ENCODE measurements around the gene FAR1. TPM values are rescaled to one million over a fixed set of nuclear protein-coding genes. Genes with fewer than 3 reads are reported as not detected.

The FAR1 gene
- total RNA-seq, 2 experiments from 2014 or later: 47.1 to 48.3 TPM

DNA sequence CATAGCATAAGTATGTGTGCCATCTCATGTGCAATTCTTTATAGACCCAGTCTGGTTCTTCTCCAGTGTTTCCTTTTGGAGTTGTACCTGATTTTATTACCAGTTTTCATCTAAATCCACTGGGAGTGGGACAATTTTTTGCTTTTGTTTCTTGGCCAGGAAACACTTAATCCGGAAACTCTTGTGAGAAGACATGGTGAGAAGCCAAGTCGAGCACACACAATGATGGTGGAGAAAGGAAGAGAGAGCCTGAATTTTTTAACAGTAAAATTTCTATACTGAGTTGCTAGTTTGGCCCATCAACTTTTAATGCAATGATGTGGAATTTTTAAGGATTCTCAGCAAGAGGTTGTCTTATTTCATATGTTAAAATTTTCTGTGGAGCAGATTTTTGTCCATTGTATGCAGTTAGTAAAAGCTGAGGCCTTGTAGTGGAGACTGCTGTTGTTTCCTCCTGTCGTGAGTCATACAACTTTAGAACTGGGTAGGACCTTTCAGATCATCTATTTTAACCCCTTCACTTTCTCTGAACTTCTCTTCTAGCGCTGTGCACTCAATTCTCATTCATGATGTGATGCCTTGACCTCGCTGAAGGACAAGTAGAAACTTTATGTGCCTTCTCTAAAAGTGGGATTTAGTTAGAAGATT is 17.1 kb downstream of the FAR1 start:
- Mint-ChIP-seq H3K9me3 (peaks cover 7% of the 10 kb centered on the region), H3K27ac (no peak overlapping the region), H3K36me3 (peaks cover 35% of the 10 kb centered on the region), H3K4me1 (peaks cover 30% of the 10 kb centered on the region), H3K27me3 (no peaks in the 10 kb centered on the region), H3K4me3 (no peak overlapping the region)
- DNase-seq: no peak

DNA sequence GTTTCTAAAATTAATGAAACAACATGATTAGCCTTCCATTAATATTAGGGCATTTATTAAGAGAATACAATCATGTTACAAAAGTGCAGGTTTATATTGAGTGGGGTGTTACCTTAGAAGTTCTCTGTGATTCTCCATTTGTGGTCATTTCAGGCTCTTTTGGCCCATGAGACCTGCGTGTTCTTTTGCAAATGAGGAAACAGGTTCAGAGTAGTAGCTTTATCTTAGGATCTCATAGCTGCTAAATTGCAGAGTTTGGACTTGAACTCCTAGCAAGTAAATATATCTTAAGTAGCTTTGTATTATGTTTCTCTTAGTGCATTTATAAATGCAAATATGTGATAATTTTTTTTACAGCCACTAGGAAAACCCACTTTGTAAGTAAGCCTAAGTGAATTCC is 18.3 kb downstream of the FAR1 start:
- Mint-ChIP-seq H3K9me3 (peaks cover 8% of the 10 kb centered on the region), H3K27me3 (no peaks in the 10 kb centered on the region)

DNA sequence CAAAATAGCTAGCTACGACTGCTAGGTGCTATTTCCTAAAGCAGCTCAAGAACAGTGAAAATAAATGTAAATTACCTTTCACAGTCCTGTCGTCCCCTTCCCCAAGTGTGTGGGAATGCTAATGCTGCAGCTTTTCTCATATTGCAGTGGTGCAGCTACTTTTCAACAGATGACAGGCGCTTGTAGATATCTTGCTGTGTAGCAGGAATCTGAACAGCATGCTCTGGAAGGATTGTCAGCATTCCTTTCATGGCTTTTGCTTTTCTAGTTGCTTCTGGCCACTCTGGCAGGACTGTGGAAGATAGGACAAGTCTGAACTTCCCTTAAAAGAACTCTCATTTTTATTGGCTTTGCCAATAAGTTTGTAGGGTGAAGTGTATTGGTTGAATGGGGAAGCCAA is 18.8 kb downstream of the FAR1 start:
- H3K36me3 Mint-ChIP-seq: peaks cover 42% of the 10 kb centered on the region
- H3K27ac Mint-ChIP-seq: no peak overlapping the region
- DNase-seq: no peak
- peaks cover 8% of the 10 kb centered on the region for H3K9me3 Mint-ChIP-seq
- no peak overlapping the region for H3K4me3 Mint-ChIP-seq
- peaks cover 26% of the 10 kb centered on the region for H3K4me1 Mint-ChIP-seq
- no peaks in the 10 kb centered on the region for H3K27me3 Mint-ChIP-seq

More for the DNA sequence above, 18.3 kb downstream of the FAR1 start:
- no peak overlapping the region for H3K27ac Mint-ChIP-seq
- H3K36me3 Mint-ChIP-seq: peaks cover 42% of the 10 kb centered on the region
- no peak for DNase-seq
- H3K4me1 Mint-ChIP-seq: peaks cover 28% of the 10 kb centered on the region
- H3K4me3 Mint-ChIP-seq: no peak overlapping the region

DNA sequence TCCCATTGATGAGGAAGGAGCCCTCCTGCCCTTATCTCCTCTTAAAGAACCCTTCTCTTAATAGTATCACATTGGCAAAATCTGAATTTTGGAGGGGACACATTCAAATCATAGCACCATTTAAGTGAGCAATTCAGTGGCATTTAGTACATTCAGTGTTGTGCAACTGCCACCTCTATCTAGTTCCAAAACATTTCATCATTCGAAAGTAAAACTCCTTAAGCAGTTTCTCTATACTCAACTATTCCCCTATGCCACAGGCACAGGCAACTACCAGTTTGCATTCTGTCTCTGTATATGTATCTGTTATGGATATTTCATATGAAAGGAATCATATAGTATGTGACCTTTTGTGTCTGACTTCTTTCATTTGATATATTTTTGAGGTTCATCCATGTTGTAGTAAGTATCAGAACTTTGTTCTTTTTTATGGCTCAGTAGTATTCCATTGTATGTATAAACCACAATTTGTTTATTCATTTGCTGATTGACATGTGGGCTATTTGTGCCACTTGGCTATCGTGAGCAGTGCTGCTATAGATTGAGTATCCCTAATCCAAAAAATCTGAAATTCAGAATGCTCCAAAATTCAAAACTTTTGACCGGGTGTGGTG is 22.9 kb downstream of the FAR1 start:
- Mint-ChIP-seq H3K27me3 (no peaks in the 10 kb centered on the region), H3K9me3 (peaks cover 8% of the 10 kb centered on the region), H3K27ac (no peak overlapping the region), H3K36me3 (peaks cover 40% of the 10 kb centered on the region), H3K4me1 (peaks cover 12% of the 10 kb centered on the region), H3K4me3 (no peak overlapping the region)
- DNase-seq: no peak

DNA sequence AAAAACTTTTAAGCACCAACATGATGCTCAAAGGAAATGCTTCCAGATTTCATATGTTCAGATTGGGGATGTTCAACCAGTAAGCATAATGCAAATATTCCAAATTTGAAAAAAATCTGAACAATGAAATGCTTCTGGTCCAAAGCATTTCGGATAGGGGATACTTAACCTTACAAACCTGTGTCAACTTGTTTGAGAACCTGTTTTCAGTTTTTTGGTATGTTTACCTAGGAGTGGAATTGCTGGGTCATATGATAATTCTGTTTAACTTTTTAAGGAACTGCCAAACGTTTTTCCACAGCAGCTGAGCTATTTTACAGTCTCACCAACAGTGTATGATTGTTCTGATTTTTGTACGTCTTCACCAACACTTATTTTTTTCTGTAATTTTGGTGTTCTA is 23.7 kb downstream of the FAR1 start:
- no peaks in the 10 kb centered on the region for H3K27me3 Mint-ChIP-seq
- no peak overlapping the region for H3K4me3 Mint-ChIP-seq
- H3K9me3 Mint-ChIP-seq: peaks cover 8% of the 10 kb centered on the region
- H3K36me3 Mint-ChIP-seq: peaks cover 44% of the 10 kb centered on the region
- H3K27ac Mint-ChIP-seq: no peak overlapping the region
- no peak for DNase-seq
- H3K4me1 Mint-ChIP-seq: peaks cover 12% of the 10 kb centered on the region

DNA sequence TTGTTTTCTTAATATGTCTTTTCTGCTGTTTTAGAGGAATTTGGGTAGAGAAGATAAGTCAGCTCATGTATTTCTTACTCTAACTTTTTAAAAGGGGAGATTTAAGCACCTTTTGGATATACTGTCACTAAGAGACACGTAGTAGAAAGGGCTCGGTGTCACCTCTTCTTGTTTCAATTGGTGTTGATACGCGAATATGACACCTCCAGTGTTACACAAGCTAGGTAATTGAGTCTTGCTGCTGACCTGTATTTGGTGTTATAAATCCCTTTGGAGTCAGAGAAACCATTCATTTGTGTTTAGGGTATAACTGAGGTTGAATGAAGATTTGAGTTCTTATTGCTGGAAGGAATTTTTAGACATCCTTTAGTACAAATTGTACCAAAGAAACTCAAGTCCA is 25.6 kb downstream of the FAR1 start:
- Mint-ChIP-seq H3K4me3 (no peak overlapping the region), H3K27ac (no peak overlapping the region), H3K4me1 (peaks cover 14% of the 10 kb centered on the region), H3K36me3 (peaks cover 51% of the 10 kb centered on the region), H3K9me3 (peaks cover 8% of the 10 kb centered on the region), H3K27me3 (no peaks in the 10 kb centered on the region)
- DNase-seq: no peak

DNA sequence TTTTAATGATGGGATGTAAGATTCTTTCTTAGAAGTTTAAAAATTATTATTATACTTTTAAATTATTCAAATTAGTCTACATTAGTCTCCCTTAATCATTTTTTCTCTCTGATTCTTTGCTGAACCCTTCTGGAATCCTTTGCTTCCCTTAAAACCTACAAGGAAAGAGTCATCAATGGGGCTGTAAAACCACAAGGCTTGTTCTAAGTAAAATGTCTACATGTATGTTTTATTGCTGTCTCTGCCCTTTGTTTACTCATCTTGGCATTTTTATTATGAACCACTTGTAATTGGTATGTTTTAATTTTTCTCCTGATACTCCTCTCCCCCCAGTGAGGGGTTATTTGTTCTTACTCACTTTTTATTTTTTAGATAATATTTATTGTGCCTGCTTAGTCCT is 27.4 kb downstream of the FAR1 start:
- no peak for DNase-seq
- Mint-ChIP-seq H3K36me3 (peaks cover 37% of the 10 kb centered on the region), H3K4me3 (no peak overlapping the region), H3K9me3 (no peaks in the 10 kb centered on the region), H3K4me1 (peaks cover 11% of the 10 kb centered on the region), H3K27me3 (no peaks in the 10 kb centered on the region), H3K27ac (no peak overlapping the region)

DNA sequence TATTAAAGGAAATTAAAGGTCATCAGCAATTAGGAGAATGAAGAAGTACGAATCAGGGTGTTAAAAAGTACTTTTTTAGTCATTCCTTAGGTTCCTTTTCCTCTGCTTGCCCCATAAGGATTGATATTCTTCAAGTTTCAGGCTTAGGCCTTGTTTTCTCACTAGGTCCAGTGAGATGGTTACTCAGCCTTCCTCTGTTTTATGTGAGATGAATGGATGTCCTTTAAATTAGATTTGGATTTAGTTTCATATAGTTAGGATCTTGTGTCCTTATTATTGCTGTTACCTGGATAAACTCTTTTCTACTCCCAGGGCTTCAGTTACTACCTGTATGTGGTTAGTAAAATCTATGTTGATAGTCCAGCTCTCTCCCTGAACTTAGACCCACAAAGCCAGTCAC is 29.2 kb downstream of the FAR1 start:
- DNase-seq: no peak
- no peaks in the 10 kb centered on the region for H3K27me3 Mint-ChIP-seq
- no peak overlapping the region for H3K4me3 Mint-ChIP-seq
- no peaks in the 10 kb centered on the region for H3K9me3 Mint-ChIP-seq
- no peak overlapping the region for H3K27ac Mint-ChIP-seq
- H3K4me1 Mint-ChIP-seq: peaks cover 5% of the 10 kb centered on the region
- H3K36me3 Mint-ChIP-seq: peaks cover 34% of the 10 kb centered on the region

DNA sequence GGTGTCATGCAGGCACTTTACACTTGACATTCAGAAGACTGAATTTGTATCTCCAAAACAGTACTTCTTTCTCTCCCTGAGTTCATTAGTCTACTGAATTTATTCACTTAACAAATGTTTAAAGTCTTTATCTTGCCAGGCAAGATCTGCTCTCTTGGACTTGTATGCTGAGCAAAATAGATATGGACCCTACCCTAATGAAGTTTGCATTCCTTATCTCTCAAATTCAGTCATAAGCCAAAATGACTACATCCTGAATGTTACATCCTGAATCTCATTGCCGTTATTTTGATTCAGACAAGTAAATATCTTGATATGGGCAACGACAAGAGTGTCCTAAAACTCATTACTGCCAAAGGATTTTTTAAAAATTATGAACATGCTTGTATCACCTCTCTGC is 29.7 kb downstream of the FAR1 start:
- no peak for DNase-seq
- H3K36me3 Mint-ChIP-seq: peaks cover 37% of the 10 kb centered on the region
- H3K4me1 Mint-ChIP-seq: peaks cover 4% of the 10 kb centered on the region
- H3K27ac Mint-ChIP-seq: no peak overlapping the region
- no peaks in the 10 kb centered on the region for H3K9me3 Mint-ChIP-seq
- H3K4me3 Mint-ChIP-seq: no peak overlapping the region
- H3K27me3 Mint-ChIP-seq: no peaks in the 10 kb centered on the region

DNA sequence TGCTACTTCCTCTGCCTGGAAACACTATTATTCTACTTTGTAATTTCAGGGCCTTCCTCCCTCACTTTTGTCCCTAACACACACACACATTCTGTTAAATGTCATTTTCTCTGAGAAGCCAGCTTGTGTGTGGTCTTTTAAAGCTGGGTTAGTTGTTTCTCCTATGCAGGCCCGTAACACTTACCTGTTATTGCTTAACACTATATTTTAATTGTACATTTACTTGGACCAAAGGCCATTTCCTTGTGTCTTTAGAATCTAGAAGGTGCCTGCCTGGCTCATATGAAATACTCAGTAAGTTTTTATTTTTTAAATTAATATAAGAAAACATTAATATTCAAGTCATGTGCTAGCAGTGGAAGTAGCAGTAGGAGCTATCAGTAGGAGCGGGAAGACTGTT is 30.6 kb downstream of the FAR1 start:
- H3K36me3 Mint-ChIP-seq: peaks cover 44% of the 10 kb centered on the region
- peaks cover 2% of the 10 kb centered on the region for H3K4me1 Mint-ChIP-seq
- no peaks in the 10 kb centered on the region for H3K27me3 Mint-ChIP-seq
- no peak overlapping the region for H3K27ac Mint-ChIP-seq
- DNase-seq: no peak
- no peak overlapping the region for H3K4me3 Mint-ChIP-seq
- H3K9me3 Mint-ChIP-seq: no peaks in the 10 kb centered on the region

DNA sequence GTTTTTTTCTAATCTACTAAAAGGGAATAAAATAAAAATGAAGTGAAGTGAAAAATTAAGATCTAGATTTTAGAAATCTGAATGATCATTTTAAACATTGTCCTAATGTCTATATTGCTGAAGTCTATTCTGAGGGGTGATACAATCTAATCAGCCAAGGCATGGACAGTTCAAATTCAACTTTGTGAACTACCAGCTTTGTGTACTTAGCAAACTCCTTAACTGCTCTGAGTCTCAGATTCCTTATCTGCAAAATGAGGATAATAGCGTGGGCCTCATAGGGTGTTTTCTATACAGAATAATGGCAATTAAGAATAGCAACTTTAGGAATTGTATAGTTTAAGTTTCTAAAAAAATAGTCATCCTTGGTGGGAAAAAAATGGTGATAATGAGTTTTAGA is 31.4 kb downstream of the FAR1 start:
- DNase-seq: no peak
- Mint-ChIP-seq H3K9me3 (no peaks in the 10 kb centered on the region), H3K4me1 (peaks cover 2% of the 10 kb centered on the region), H3K36me3 (peaks cover 45% of the 10 kb centered on the region), H3K27me3 (no peaks in the 10 kb centered on the region), H3K27ac (no peak overlapping the region), H3K4me3 (no peak overlapping the region)

DNA sequence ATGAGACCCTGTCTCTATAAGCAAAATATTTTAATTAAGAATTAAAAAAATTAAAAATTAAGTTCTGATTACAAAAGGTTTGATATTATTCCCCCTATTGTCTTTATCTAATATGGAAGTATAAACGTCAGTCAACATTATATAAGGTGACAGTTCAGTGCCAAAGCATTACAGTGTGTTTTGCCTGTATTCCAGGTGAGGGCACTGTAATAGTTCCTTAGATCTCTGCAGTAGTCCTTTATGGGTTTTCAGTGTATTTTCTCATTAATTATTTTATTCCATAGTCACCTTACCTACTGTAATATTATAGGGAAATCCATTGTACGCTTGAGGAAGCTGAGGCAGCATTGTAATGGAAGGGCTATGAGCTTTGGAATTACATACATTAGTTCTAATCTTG is 33.0 kb downstream of the FAR1 start:
- Mint-ChIP-seq H3K27me3 (no peaks in the 10 kb centered on the region), H3K27ac (no peak overlapping the region), H3K9me3 (no peaks in the 10 kb centered on the region)

DNA sequence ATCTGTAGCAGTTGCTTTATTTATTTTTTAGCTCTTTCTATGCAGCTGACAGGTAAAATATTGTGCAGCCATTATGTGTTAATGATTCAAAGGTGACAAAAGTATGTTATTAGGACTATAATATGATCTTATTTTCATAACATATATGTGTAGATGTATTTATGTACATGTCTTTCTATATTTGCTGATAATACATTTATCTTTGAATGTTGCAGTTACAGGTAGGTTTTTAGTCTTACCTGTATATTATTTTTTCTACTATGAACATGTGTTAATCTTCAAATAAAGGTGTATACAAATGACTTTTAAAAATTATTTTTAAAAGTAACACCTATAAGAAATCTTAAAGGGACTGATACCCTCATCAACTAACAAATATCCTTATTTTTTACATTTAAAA is 33.6 kb downstream of the FAR1 start:
- H3K27me3 Mint-ChIP-seq: no peaks in the 10 kb centered on the region
- no peak overlapping the region for H3K4me3 Mint-ChIP-seq
- H3K4me1 Mint-ChIP-seq: peaks cover 2% of the 10 kb centered on the region
- no peaks in the 10 kb centered on the region for H3K9me3 Mint-ChIP-seq
- peaks cover 31% of the 10 kb centered on the region for H3K36me3 Mint-ChIP-seq
- H3K27ac Mint-ChIP-seq: no peak overlapping the region
- no peak for DNase-seq

More for the DNA sequence above, 33.0 kb downstream of the FAR1 start:
- no peak for DNase-seq
- H3K4me1 Mint-ChIP-seq: peaks cover 2% of the 10 kb centered on the region
- H3K4me3 Mint-ChIP-seq: no peak overlapping the region
- peaks cover 37% of the 10 kb centered on the region for H3K36me3 Mint-ChIP-seq

DNA sequence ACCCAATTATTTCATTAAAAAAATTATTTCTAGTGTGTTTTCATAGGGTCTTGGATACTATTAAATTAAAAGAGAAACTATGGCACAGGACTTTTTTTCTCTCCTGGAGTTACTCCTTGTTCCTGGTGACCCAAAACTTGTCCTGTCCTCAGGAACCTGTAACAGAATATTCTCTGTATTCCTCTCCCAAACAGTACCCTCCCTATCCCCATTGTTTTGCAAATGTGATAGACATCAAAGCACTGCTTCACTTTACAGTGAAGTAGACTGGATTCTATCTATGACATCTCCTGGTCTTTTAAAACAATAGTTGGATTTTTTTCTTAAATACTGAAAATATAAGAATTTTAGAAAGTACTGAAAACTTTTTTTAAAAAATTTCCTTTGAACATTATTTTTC is 37.2 kb downstream of the FAR1 start:
- Mint-ChIP-seq H3K27me3 (no peaks in the 10 kb centered on the region), H3K4me3 (no peak overlapping the region), H3K9me3 (no peaks in the 10 kb centered on the region), H3K36me3 (peaks cover 23% of the 10 kb centered on the region), H3K4me1 (no peaks in the 10 kb centered on the region), H3K27ac (no peak overlapping the region)
- DNase-seq: no peak

DNA sequence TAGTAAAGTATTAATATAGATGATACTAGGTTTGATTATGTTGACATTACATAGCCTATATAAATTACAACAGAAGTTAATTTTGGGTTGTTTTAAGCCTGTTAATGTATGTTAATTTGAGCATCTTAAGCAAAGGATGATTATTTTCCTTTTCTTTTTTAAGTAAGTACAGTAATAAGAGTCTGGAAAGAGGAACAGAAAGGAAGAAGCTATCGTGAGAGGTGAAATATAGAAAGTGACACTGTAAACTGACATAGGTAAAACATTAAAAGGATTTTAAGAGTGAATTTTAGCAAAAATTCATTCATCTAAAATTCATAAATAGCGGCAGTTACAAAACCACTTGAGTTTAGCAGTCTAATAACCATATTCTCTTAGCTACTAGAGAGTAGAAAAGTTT is 45.5 kb downstream of the FAR1 start:
- Mint-ChIP-seq H3K27ac (no peak overlapping the region), H3K4me1 (no peaks in the 10 kb centered on the region), H3K4me3 (no peak overlapping the region), H3K36me3 (peaks cover 39% of the 10 kb centered on the region), H3K9me3 (no peaks in the 10 kb centered on the region), H3K27me3 (no peaks in the 10 kb centered on the region)
- DNase-seq: no peak

DNA sequence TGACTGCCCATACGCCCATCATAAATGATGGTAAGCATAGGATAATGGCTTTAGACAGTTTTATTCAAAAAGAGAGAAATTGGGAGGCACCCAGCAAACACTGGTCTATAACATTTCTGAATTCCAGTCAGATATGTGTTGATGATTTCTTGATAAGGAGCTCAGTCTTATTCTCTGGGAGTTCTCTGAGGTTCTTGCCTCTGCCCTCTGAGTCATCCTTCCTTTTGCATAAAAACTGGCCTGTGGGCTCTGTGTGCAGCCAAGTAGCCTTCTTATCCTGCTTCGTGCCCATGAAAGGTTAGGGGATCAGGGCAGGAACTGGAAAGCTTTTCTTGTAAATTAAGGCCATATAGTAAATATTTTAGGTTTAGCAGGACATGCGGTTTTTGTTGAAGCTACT is 48.9 kb downstream of the FAR1 start:
- Mint-ChIP-seq H3K4me1 (no peaks in the 10 kb centered on the region), H3K4me3 (no peak overlapping the region), H3K36me3 (peaks cover 32% of the 10 kb centered on the region), H3K9me3 (no peaks in the 10 kb centered on the region), H3K27ac (no peak overlapping the region), H3K27me3 (no peaks in the 10 kb centered on the region)
- DNase-seq: no peak
